PC-9 (cell line): Measurements from ENCODE around the gene SYTL5. TPM values are rescaled to one million over a fixed set of nuclear protein-coding genes. Genes with fewer than 3 reads are reported as not detected.

ENCODE experiments used
- BruUV-seq: library from RNA; stranded (reverse); fragments of 400-500 nt; replicated peaks from 2 replicates; lab custom pipeline; 2021; lab: Mats Ljungman, UMichigan
- CTCF ChIA-PET: fragments of 300-600 bp; sonication (Branson Sonifier 250); formaldehyde crosslinking; loops from one replicate; lab custom pipeline; 2022; ENCODE audit warnings: antibody characterized with exemption; lab: Charles Lee
- POLR2A ChIA-PET: fragments of 300-600 bp; sonication (Branson Sonifier 250); formaldehyde crosslinking; loops from one replicate; lab custom pipeline; 2022; ENCODE audit warnings: antibody characterized with exemption; ENCODE audit not compliant: unreplicated experiment; lab: Charles Lee
- DNase-seq, 2 experiments: peaks; one replicate each; pipeline versions ENCODE4 v3.0.0 to v3.0.0-alpha.2; 2015 to 2022; ENCODE audit warnings: mixed read lengths in 1 of 2
- H2AFZ ChIP-seq: fragments of 200-600 bp; sonication (generic); 2 replicates; pipeline ENCODE4 v1.8.1; 2017; ENCODE audit warnings: antibody characterized with exemption
- H3F3A ChIP-seq: fragments of 200-600 bp; sonication (generic); 2 replicates; pipeline ENCODE4 v1.8.1; 2017; ENCODE audit warnings: antibody characterized with exemption, mild to moderate bottlenecking, low read depth; ENCODE audit not compliant: insufficient read depth
- H3K27ac ChIP-seq: fragments of 200-600 bp; sonication (generic); 2 replicates; pipeline ENCODE4 v1.6.1; 2016; ENCODE audit warnings: mixed run types
- H3K27me3 ChIP-seq: fragments of 200-600 bp; sonication (generic); 2 replicates; pipeline ENCODE4 v1.6.1; 2016; ENCODE audit warnings: low read depth, mixed run types; ENCODE audit not compliant: insufficient read depth
- H3K36me3 ChIP-seq: fragments of 200-600 bp; sonication (generic); 2 replicates; pipeline ENCODE4 v1.6.1; 2016; ENCODE audit warnings: low read depth, mixed run types
- H3K4me1 ChIP-seq: fragments of 200-600 bp; sonication (generic); replicated peaks from 2 replicates; pipeline ENCODE4 v1.6.1; 2016; ENCODE audit warnings: mixed run types; ENCODE audit not compliant: insufficient read depth
- H3K4me2 ChIP-seq: fragments of 200-600 bp; sonication (generic); 2 replicates; pipeline ENCODE4 v1.6.1; 2017; ENCODE audit warnings: mixed run types
- H3K4me3 ChIP-seq: fragments of 200-600 bp; sonication (generic); 2 replicates; pipeline ENCODE4 v1.6.1; 2016; ENCODE audit warnings: mixed run types
- H3K79me2 ChIP-seq: fragments of 200-600 bp; sonication (generic); 2 replicates; pipeline ENCODE4 v1.6.1; 2017; ENCODE audit warnings: low read depth, mixed run types
- H3K9me2 ChIP-seq: fragments of 200-600 bp; sonication (generic); 2 replicates; pipeline ENCODE4 v1.8.1; 2017; ENCODE audit warnings: mild to moderate bottlenecking; ENCODE audit not compliant: insufficient read depth
- H3K9me3 ChIP-seq: fragments of 200-600 bp; sonication (generic); 2 replicates; pipeline ENCODE4 v1.8.1; 2016; ENCODE audit warnings: low read depth; ENCODE audit not compliant: insufficient read depth
- H4K20me1 ChIP-seq: fragments of 200-600 bp; sonication (generic); 2 replicates; pipeline ENCODE4 v1.8.1; 2017; ENCODE audit not compliant: insufficient read depth
- CTCF ChIP-seq: fragments of 200-600 bp; sonication (generic); conservative IDR thresholded peaks from 2 replicates; pipeline ENCODE4 v1.6.1; 2017; ENCODE audit warnings: mixed run types, antibody characterized with exemption, mild to moderate bottlenecking, moderate library complexity
- EZH2 ChIP-seq: fragments of 200-600 bp; sonication (generic); IDR thresholded peaks from 2 replicates; pipeline ENCODE4 v1.8.0; 2017; ENCODE audit warnings: antibody characterized with exemption, low read depth
- intact Hi-C: fragments of 100-400 bp; cut with micrococcal nuclease; formaldehyde crosslinking; loops from one replicate; pipeline ENCODE4 v1.10.0; 2022; ENCODE audit not compliant: unreplicated experiment
- total RNA-seq: library from RNA; stranded (reverse); gene quantifications from 2 replicates; pipeline ENCODE4 v1.2.3, GENCODE V29; 2021

Gene SYTL5
- total RNA-seq, 1 experiment from 2014 or later, result not detected

- H3K4me3 ChIP-seq, result no peak overlapping the region
- no peak overlapping the region for H2AFZ ChIP-seq
- H3K79me2 ChIP-seq, result no peaks in the 10 kb centered on the region
- H3F3A ChIP-seq, result no peaks in the 10 kb centered on the region
- ChIA-PET POLR2A (no interaction called here), CTCF (no interaction called here)
- H3K9me2 ChIP-seq, result no peaks in the 10 kb centered on the region
- H3K9me3 ChIP-seq, result no peaks in the 10 kb centered on the region
- DNase-seq, result no peak
- no peaks in the 10 kb centered on the region for H3K4me1 ChIP-seq
- H3K27ac ChIP-seq, result no peak overlapping the region
- intact Hi-C loops, result no loop called here
- H3K27me3 ChIP-seq, result no peaks in the 10 kb centered on the region
- no peaks in the 10 kb centered on the region for H4K20me1 ChIP-seq
- H3K4me2 ChIP-seq, result no peak overlapping the region
- no peak for TF ChIP-seq CTCF
- no peak for TF ChIP-seq EZH2
- no TSS peak for BruUV-seq
- no peaks in the 10 kb centered on the region for H3K36me3 ChIP-seq
These were observed 95.9 kb downstream of the SYTL5 start for GRCh38 chrX:38102240-38102639.

- Histone ChIP-seq H3K4me3 (no peak overlapping the region), H3K27ac (no peak overlapping the region), H3K27me3 (no peaks in the 10 kb centered on the region), H3K4me2 (no peak overlapping the region), H4K20me1 (no peaks in the 10 kb centered on the region), H3K79me2 (no peaks in the 10 kb centered on the region), H3K36me3 (no peaks in the 10 kb centered on the region), H3F3A (no peaks in the 10 kb centered on the region), H3K9me2 (no peaks in the 10 kb centered on the region), H3K9me3 (no peaks in the 10 kb centered on the region), H2AFZ (no peak overlapping the region), H3K4me1 (no peaks in the 10 kb centered on the region)
- TF ChIP-seq CTCF, result no peak
- no peak for TF ChIP-seq EZH2
- CTCF ChIA-PET, result no interaction called here
- no TSS peak for BruUV-seq
- POLR2A ChIA-PET, result no interaction called here
- intact Hi-C loops, result no loop called here
- no peak for DNase-seq
These were observed 96.5 kb downstream of the SYTL5 start for GRCh38 chrX:38102875-38103274.

- no peaks in the 10 kb centered on the region for H3K27me3 ChIP-seq
- no peaks in the 10 kb centered on the region for H3K79me2 ChIP-seq
- ChIA-PET POLR2A (no interaction called here), CTCF (no interaction called here)
- intact Hi-C loops, result no loop called here
- no peaks in the 10 kb centered on the region for H3K9me3 ChIP-seq
- BruUV-seq, result no TSS peak
- TF ChIP-seq CTCF, result no peak
- TF ChIP-seq EZH2, result no peak
- no peaks in the 10 kb centered on the region for H3K4me1 ChIP-seq
- no peak for DNase-seq
- no peaks in the 10 kb centered on the region for H3K9me2 ChIP-seq
- no peak overlapping the region for H3K27ac ChIP-seq
- no peaks in the 10 kb centered on the region for H3K36me3 ChIP-seq
- no peak overlapping the region for H3K4me2 ChIP-seq
- no peaks in the 10 kb centered on the region for H3F3A ChIP-seq
- no peak overlapping the region for H2AFZ ChIP-seq
- H3K4me3 ChIP-seq, result no peak overlapping the region
- no peaks in the 10 kb centered on the region for H4K20me1 ChIP-seq
These were observed 97.8 kb downstream of the SYTL5 start for GRCh38 chrX:38103857-38104812.
